Fibroblast of skin of right quadriceps (primary cell): ENCODE data around the gene KCNIP4.
A peak's percentile ranks its signal among the peaks of the same experiment; 100 is the strongest.

Source experiments
- DNase-seq: peaks from one replicate; pipeline ENCODE4 v3.0.0-alpha.2; 2013

KCNIP4 gene

DNA sequence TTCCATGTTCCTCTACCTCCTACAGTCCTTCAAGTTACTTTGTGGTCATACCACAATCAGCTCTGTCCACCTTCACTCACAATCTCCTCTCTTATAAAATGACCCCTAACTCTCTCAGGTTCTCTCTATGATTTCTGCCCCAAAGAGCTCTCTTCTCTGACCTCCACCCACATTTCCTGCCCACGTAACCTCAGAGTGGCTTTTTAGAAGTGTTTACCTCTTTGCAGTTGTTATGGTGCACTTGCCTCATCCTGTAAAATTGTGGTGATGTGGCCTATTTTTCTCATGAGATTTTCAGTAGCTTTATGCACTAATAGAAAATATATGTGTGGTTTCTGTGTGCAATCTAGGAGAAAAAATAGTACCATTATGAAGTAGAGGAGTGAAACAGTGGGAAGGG lies 1032.5 kb downstream of the KCNIP4 start:
- no peak for DNase-seq

- no peak for DNase-seq
Observed at GRCh38 chr4:20904966-20905365, 1043.6 kb downstream of the KCNIP4 start.

DNA sequence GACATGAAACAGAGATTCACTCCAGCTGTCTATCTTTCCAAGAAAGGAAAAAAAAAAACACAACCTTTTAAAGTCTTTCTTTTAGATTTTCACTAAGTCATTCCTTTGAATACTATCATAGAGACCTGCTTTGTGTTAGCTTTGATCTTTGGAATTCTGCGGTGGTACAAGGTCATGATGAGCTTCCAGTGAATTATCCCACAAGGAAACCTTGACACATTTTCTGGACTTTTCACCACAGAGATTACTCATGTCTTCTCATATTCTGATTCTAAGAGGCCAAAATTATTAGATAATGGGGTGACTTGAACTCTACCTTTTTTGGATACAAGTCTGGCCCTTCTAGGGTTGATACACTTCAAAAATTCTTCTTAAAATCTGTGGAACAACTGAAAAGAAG lies 1046.7 kb downstream of the KCNIP4 start:
- DNase-seq: no peak

DNA sequence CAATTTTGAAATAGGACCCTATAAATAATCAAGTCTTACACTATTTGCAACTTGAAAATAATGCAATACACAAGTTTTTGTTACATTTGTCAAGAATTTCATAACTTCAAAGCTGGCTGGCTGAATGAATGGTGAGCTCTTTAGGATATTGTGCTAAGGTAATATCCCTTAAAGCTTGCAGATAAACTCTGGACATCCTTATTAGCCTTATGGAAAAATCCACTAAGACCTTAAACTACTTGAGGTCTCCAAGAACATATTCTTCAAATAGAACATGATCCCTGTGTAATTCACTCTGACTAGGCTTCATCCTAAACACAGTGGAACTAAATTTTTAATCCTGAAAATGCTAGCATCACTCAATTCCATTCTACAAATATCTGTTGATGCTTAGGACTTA lies 1049.0 kb downstream of the KCNIP4 start:
- DNase-seq: no peak

DNA sequence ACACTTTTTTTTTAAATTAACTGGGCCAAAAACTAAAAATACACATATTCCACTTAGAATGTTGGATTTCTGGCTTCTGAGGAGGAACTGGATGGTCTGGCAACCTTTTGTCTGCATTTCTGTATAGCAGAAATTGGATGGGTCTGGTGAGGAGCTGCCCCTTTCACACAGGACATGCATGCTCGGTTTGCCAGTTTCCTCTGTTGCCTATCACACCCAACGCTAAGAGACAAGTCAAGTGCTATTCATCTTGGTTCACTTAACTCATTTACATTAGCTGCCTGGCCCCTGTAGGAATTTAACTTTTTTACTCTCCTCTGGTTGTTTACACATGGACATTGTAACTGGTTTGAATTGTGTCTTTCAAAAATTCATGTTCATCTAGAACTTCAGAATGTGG lies 1052.6 kb downstream of the KCNIP4 start:
- DNase-seq: no peak

DNA sequence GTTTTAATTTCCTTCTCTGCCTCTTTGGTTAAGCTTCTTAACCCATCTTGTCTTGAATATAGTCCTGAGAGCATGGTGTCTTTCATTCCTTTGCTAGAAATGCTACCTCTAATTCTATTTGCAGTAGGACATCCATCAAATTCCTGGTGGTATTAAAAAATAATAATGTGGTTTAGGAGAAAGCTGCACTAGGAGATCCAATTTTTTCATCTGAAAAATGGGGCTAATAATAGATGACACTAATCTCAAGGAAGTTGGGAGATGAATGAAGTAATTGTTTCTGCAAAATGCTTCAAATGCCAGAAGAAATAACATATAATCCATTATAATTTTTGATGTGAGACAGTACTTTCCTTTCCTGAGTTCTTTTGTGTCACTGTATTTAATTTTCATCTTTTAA lies 1053.4 kb downstream of the KCNIP4 start:
- no peak for DNase-seq

DNA sequence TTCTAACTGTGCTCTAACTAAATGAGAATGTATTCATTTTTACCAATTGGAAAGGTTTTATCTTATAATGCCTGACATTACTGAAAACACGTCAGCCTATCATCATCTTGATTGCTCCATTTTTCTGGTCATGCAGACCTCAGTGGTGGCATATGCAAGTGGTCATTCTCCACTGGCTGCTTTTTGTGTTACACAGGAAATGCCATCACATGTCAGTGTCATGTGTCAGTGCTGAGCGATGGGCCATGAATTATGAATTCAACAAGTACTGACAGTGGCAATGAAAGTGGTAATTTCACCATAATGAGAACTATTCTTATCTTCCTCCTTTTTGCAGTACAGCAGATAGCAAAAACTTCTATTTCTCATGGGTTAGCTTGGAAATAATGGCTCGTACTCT lies 1057.8 kb downstream of the KCNIP4 start:
- no peak for DNase-seq

DNA sequence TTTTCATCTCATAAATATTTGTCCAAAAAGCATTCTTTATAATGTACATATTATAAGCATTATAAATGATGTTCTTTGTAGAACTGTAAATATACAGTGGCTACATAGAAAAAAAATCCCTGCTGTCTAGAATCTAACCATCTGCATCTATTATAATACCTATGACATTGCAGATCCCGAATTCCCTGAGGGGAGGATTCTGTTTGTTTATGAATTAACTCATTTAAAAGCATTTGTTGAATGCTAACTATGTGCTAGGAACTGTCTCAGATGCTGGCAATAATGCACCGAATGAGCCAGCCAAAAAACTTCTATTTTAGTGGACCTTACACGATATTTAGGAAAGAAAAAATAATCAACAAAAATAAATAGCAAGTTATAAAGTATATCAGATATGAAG lies 1058.7 kb downstream of the KCNIP4 start:
- DNase-seq: no peak

GRCh38 chr4:20883677-20884076 lies 1064.9 kb downstream of the KCNIP4 start:
- DNase-seq: no peak

DNA sequence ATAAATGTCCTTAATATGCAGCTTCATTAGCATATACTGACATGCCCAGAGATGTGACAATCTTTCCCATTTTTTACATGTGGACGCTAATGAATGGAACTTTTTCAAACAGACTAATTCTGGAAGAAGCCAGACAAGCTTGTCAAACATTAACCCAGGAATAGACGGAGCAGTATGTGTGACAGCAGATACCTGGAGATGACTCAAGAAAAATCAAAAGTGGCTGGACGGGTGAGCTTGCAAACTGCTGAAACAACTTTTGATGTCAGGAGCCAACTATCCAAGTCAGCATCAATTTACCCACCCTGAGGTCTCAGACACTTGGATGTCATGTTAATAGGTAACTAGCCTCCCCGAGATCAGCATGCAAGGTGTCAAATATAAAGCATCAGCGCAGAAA lies 1065.3 kb downstream of the KCNIP4 start:
- no peak for DNase-seq

GRCh38 chr4:20882500-20882899 lies 1066.1 kb downstream of the KCNIP4 start:
- DNase-seq: no peak

DNA sequence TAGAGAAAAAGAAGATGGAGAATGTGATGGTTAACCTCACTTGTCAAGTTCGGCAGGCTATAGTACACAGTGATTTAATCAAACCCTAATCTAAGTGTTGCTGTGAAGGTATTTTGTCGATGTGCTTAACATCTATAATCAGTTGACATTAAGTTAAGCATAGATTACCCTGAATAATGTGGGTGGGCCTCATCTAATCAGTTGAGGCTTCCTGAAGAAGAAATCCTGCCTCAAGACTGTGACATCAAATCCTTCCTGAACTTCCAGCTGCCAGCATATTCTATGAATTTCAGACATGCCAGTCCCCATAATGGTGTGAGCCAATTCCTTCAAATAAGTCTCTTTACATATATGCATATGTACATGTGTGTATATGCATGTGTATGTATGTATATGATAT lies 1066.9 kb downstream of the KCNIP4 start:
- DNase-seq: no peak

GRCh38 chr4:20878806-20879205 lies 1069.8 kb downstream of the KCNIP4 start:
- DNase-seq: no peak

- DNase-seq: no peak
Observed at GRCh38 chr4:20870436-20870835, 1078.1 kb downstream of the KCNIP4 start.

DNA sequence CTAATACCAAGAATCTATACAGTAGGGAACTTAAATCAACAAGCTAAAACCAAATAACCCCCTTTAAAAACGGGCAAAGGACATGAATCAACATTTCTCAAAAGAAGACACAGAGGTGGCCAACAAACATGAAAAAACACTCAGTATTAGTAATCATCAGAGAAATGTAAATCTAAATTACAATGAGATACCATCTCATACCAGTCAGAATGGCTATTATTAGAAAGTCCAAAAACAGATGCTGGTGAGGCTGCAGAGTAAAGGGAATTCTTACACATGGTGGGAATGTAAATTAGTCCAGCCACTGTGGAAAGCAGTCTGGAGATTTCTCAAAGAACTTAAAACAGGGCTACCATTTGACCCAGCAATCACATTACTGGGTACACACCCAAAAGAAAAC lies 1080.5 kb downstream of the KCNIP4 start:
- no peak for DNase-seq

- no peak for DNase-seq
Observed at GRCh38 chr4:20860878-20861277, 1087.7 kb downstream of the KCNIP4 start.

DNA sequence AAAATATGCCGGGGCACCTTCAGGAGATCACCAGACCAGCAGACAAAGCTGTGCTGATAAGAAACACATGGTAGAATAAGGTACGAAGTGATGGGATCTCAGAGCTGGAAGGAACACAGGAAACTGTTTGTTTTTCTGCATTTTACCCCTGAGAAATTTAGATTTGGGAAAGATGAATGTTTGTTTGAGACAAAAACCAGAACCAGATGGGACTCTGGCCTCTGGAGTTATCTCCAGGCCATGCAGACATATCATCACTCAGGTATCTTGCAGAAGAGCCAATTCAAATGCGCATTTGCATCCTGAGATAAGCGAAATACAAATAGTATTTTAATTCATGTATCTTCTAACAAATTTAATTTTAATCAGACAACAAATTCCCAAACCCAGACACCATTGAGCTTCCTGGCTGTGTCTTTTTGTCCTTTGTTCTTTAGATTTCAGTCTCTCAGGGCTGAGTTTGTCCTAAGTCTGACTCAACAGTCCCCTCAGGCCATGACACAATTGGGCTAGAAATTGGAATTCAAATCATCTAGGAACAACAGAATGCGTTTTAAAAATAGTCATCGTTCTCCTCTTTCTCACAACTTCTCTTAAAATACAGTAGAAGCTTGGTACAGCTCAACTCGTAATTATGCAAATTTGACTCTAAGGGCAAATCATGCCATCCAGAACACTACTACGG lies 1089.3 kb downstream of the KCNIP4 start:
- DNase-seq: no peak

DNA sequence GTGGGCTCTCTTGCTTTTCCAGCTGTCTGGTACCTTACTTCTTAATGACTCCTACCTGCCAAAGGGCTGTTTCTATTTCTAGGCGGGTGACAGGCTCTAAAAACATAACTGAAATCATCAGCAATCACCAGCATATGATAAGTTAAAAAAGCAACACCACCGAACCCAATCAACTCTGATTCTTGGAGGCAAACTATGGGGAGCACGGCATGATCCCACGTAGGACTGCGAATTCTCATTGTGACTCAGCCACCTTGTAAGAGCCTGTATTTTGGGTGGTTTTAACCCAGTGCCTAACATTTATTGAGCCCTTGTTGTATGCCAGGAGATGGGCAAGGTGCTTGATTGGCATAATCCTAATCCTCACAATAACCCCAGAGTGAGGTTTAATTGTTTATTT lies 1091.5 kb downstream of the KCNIP4 start:
- DNase-seq: no peak

GRCh38 chr4:20847124-20847747 lies 1101.3 kb downstream of the KCNIP4 start:
- no peak for DNase-seq

DNA sequence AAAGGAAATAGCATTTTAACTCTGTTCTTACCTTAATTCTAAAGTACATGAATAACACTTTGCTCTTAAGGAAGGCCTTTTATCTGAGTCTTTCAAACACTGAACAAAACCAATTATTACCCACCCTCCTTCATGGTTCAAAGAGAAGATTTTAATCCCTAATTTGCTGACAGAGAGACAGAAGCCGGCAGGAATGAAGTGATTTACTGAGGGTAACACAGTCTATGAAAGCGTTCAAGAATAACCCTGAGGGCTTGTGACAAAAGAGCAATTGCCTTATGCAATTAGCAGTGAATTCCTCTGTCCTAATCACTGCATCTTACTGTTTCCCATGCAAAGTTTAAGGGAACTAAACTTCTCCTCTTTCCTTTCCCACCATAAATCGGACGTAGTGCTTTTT lies 1104.3 kb downstream of the KCNIP4 start:
- no peak for DNase-seq

GRCh38 chr4:20840648-20841190 lies 1107.9 kb downstream of the KCNIP4 start:
- peak; percentile 27 for DNase-seq

GRCh38 chr4:20839957-20840356 lies 1108.6 kb downstream of the KCNIP4 start:
- DNase-seq: peak; percentile 92

- DNase-seq: no peak
Observed at GRCh38 chr4:20838476-20838875, 1110.1 kb downstream of the KCNIP4 start.

- peak; percentile 46 for DNase-seq
Observed at GRCh38 chr4:20832826-20833225, 1115.7 kb downstream of the KCNIP4 start.

- DNase-seq: peak; percentile 48
Observed at GRCh38 chr4:20831746-20832145, 1116.8 kb downstream of the KCNIP4 start.
